ENCODE data around the gene ABHD2.
A peak's percentile ranks its signal among the peaks of the same experiment; 100 is the strongest.
"Not testable (repeated sequence)": the region's sequence is repeated elsewhere in the genome, so short reads cannot be mapped to it uniquely, and the experiment has no call there.

Gene ABHD2

GRCh38 chr15:89087830-89088604 lies at the start of gene ABHD2:
Gene ABHD2 (plus strand): TSS chr15:89088456. CDS start chr15:89116328, 27,872 bp downstream.
- DNase-seq (ENCODE audit: low read depth in 2 of 3, low spot score in 2 of 3) = peak; percentile 96 to 97 (median 97)

- no peak for DNase-seq (ENCODE audit: low read depth in 2 of 3, low spot score in 2 of 3)
Measured at GRCh38 chr15:89039142-89039541, 49.1 kb upstream of the ABHD2 start.

GRCh38 chr15:89041507-89041906 lies 46.7 kb upstream of the ABHD2 start:
- DNase-seq (ENCODE audit: low read depth in 2 of 3, low spot score in 2 of 3) = no peak

- DNase-seq (ENCODE audit: low read depth in 2 of 3, low spot score in 2 of 3) = no peak
Measured at GRCh38 chr15:89042387-89042786, 45.9 kb upstream of the ABHD2 start.

- no peak for DNase-seq (ENCODE audit: low read depth in 2 of 3, low spot score in 2 of 3)
Measured at GRCh38 chr15:89043031-89044002, 44.9 kb upstream of the ABHD2 start.

- DNase-seq (ENCODE audit: low read depth in 2 of 3, low spot score in 2 of 3) = not testable (repeated sequence)
Measured at GRCh38 chr15:89049016-89049666, 39.1 kb upstream of the ABHD2 start.

- DNase-seq (ENCODE audit: low read depth in 2 of 3, low spot score in 2 of 3) = no peak
Measured at GRCh38 chr15:89051875-89052274, 36.4 kb upstream of the ABHD2 start.

- DNase-seq (ENCODE audit: low read depth in 2 of 3, low spot score in 2 of 3) = no peak
Measured at GRCh38 chr15:89052474-89052873, 35.8 kb upstream of the ABHD2 start.

GRCh38 chr15:89054873-89055272 lies 33.4 kb upstream of the ABHD2 start:
- no peak for DNase-seq (ENCODE audit: low read depth in 2 of 3, low spot score in 2 of 3)

- peak; percentile 68 to 93 (median 91) for DNase-seq (ENCODE audit: low read depth in 2 of 3, low spot score in 2 of 3)
Measured at GRCh38 chr15:89057506-89058133, 30.6 kb upstream of the ABHD2 start.

GRCh38 chr15:89058376-89058775 lies 29.9 kb upstream of the ABHD2 start:
- DNase-seq (ENCODE audit: low read depth in 2 of 3, low spot score in 2 of 3) = no peak

GRCh38 chr15:89058876-89059405 lies 29.3 kb upstream of the ABHD2 start:
- DNase-seq (ENCODE audit: low read depth in 2 of 3, low spot score in 2 of 3) = no peak

- no peak for DNase-seq (ENCODE audit: low read depth in 2 of 3, low spot score in 2 of 3)
Measured at GRCh38 chr15:89066280-89066679, 22.0 kb upstream of the ABHD2 start.

- no peak for DNase-seq (ENCODE audit: low read depth in 2 of 3, low spot score in 2 of 3)
Measured at GRCh38 chr15:89067751-89068150, 20.5 kb upstream of the ABHD2 start.

GRCh38 chr15:89068325-89068784 lies 19.9 kb upstream of the ABHD2 start:
- peak in 2 of 3 experiments; percentile 29 to 60 for DNase-seq (ENCODE audit: low read depth in 2 of 3, low spot score in 2 of 3)

- DNase-seq (ENCODE audit: low read depth in 2 of 3, low spot score in 2 of 3) = no peak
Measured at GRCh38 chr15:89070197-89071124, 17.8 kb upstream of the ABHD2 start.

GRCh38 chr15:89071471-89071870 lies 16.8 kb upstream of the ABHD2 start:
- no peak for DNase-seq (ENCODE audit: low read depth in 2 of 3, low spot score in 2 of 3)

- no peak for DNase-seq (ENCODE audit: low read depth in 2 of 3, low spot score in 2 of 3)
Measured at GRCh38 chr15:89072277-89072869, 15.9 kb upstream of the ABHD2 start.

- DNase-seq (ENCODE audit: low read depth in 2 of 3, low spot score in 2 of 3) = no peak
Measured at GRCh38 chr15:89074402-89075012, 13.7 kb upstream of the ABHD2 start.

Data from activated CD8-positive, alpha-beta memory T cell treated with anti-CD3 and anti-CD28 coated beads for 48 hours (primary cell).